Stimulated activated CD8-positive, alpha-beta memory T cell treated with anti-CD3 and anti-CD28 coated beads, Interleukin-4, amount 100 ng/mL, for 1 hour (primary cell): ENCODE results near the gene KAZN.

ENCODE experiments used
- DNase-seq, 2 donors: peaks; one replicate each; pipeline ENCODE4 v3.0.0-alpha.2; 2020; ENCODE audit warnings: low read depth in 2 of 2, low spot score in 1 of 2

The KAZN gene

GRCh38 chr1:14989931-14990728 lies 391.6 kb downstream of the KAZN start:
- DNase-seq: no peak

GRCh38 chr1:14993414-14993813 lies 394.9 kb downstream of the KAZN start:
- no peak for DNase-seq

GRCh38 chr1:14994148-14994547 lies 395.7 kb downstream of the KAZN start:
- DNase-seq: no peak

GRCh38 chr1:14994841-14995437 lies 396.5 kb downstream of the KAZN start:
- no peak for DNase-seq

GRCh38 chr1:14996133-14997050 lies 397.9 kb downstream of the KAZN start:
- no peak for DNase-seq

- DNase-seq: no peak
Observed at GRCh38 chr1:14997646-14998276, 399.3 kb downstream of the KAZN start.

GRCh38 chr1:14999441-14999840 lies 401.0 kb downstream of the KAZN start:
- no peak for DNase-seq

- no peak for DNase-seq
Observed at GRCh38 chr1:15000030-15000429, 401.5 kb downstream of the KAZN start.

- no peak for DNase-seq
Observed at GRCh38 chr1:15000671-15001070, 402.2 kb downstream of the KAZN start.

GRCh38 chr1:15001317-15001915 lies 402.9 kb downstream of the KAZN start:
- DNase-seq: no peak

GRCh38 chr1:15002325-15002724 lies 403.8 kb downstream of the KAZN start:
- DNase-seq: no peak

GRCh38 chr1:15004396-15004795 lies 405.9 kb downstream of the KAZN start:
- no peak for DNase-seq

- no peak for DNase-seq
Observed at GRCh38 chr1:15005116-15005515, 406.6 kb downstream of the KAZN start.

GRCh38 chr1:15007368-15007767 lies 408.9 kb downstream of the KAZN start:
- DNase-seq: no peak

- no peak for DNase-seq
Observed at GRCh38 chr1:15007842-15008241, 409.4 kb downstream of the KAZN start.

GRCh38 chr1:15008783-15009729 lies 410.6 kb downstream of the KAZN start:
- DNase-seq: no peak

GRCh38 chr1:15011160-15011559 lies 412.7 kb downstream of the KAZN start:
- no peak for DNase-seq

- no peak for DNase-seq
Observed at GRCh38 chr1:15011661-15012060, 413.2 kb downstream of the KAZN start.

- DNase-seq: no peak
Observed at GRCh38 chr1:15012822-15013221, 414.3 kb downstream of the KAZN start.

GRCh38 chr1:15013767-15014166 lies 415.3 kb downstream of the KAZN start:
- DNase-seq: no peak
